Frontal cortex (tissue), 4 donors: ENCODE results near the gene CAMKMT. TPM values are rescaled to one million over a fixed set of nuclear protein-coding genes. Genes with fewer than 3 reads are reported as not detected.

Source experiments
- DNase-seq, 2 donors: peaks; one replicate each; pipeline ENCODE4 v3.0.0; 2012; ENCODE audit warnings: low spot score in 2 of 2
- FAIRE-seq: peaks from 2 replicates; lab custom pipeline; 2012; peaks lifted over from hg19 to GRCh38; lab: Jason Lieb, UNC
- total RNA-seq: library from RNA; depleted of rRNA; stranded (reverse); fragments of >200 nt; gene quantifications from one replicate; pipeline ENCODE4 v1.2.3, GENCODE V29; 2014
- donor health status: control.
- donor health status: control.
- donor health status: control.

The CAMKMT gene
- total RNA-seq, 1 donor from 2014 or later = 6.5 TPM

GRCh38 chr2:44671916-44672315 lies 310.2 kb downstream of the CAMKMT start:
- DNase-seq (no peak), FAIRE-seq (no peak)

- FAIRE-seq (no peak), DNase-seq (no peak)
These were observed 310.7 kb downstream of the CAMKMT start for GRCh38 chr2:44672431-44672830.

- FAIRE-seq = no peak
- no peak for DNase-seq
These were observed 312.9 kb downstream of the CAMKMT start for GRCh38 chr2:44674473-44675284.

- FAIRE-seq (no peak), DNase-seq (no peak)
These were observed 314.6 kb downstream of the CAMKMT start for GRCh38 chr2:44676379-44676778.

- FAIRE-seq (no peak), DNase-seq (no peak)
These were observed 317.8 kb downstream of the CAMKMT start for GRCh38 chr2:44679584-44679983.

- FAIRE-seq (no peak), DNase-seq (no peak)
These were observed 318.2 kb downstream of the CAMKMT start for GRCh38 chr2:44679990-44680389.

GRCh38 chr2:44680424-44680971 lies 318.8 kb downstream of the CAMKMT start:
- no peak for DNase-seq
- FAIRE-seq = no peak

- no peak for FAIRE-seq
- no peak for DNase-seq
These were observed 319.3 kb downstream of the CAMKMT start for GRCh38 chr2:44680983-44681531.

GRCh38 chr2:44682459-44682858 lies 320.7 kb downstream of the CAMKMT start:
- FAIRE-seq (no peak), DNase-seq (no peak)

GRCh38 chr2:44684559-44684958 lies 322.8 kb downstream of the CAMKMT start:
- no peak for FAIRE-seq
- DNase-seq = no peak

- FAIRE-seq = no peak
These were observed 324.8 kb downstream of the CAMKMT start for GRCh38 chr2:44686561-44686960.

GRCh38 chr2:44687686-44688455 lies 326.1 kb downstream of the CAMKMT start:
- DNase-seq (no peak), FAIRE-seq (no peak)

More at GRCh38 chr2:44686561-44686960, 324.8 kb downstream of the CAMKMT start:
- no peak for DNase-seq

- no peak for FAIRE-seq
These were observed 326.8 kb downstream of the CAMKMT start for GRCh38 chr2:44688456-44689124.

GRCh38 chr2:44689516-44689915 lies 327.8 kb downstream of the CAMKMT start:
- no peak for DNase-seq
- FAIRE-seq = no peak

More at GRCh38 chr2:44688456-44689124, 326.8 kb downstream of the CAMKMT start:
- DNase-seq = no peak

GRCh38 chr2:44691174-44691785 lies 329.5 kb downstream of the CAMKMT start:
- FAIRE-seq (no peak), DNase-seq (no peak)

GRCh38 chr2:44692821-44693220 lies 331.1 kb downstream of the CAMKMT start:
- DNase-seq (no peak), FAIRE-seq (no peak)

GRCh38 chr2:44700824-44701223 lies 339.1 kb downstream of the CAMKMT start:
- DNase-seq (no peak), FAIRE-seq (no peak)

GRCh38 chr2:44705356-44705755 lies 343.6 kb downstream of the CAMKMT start:
- FAIRE-seq (no peak), DNase-seq (no peak)

- DNase-seq = no peak
- FAIRE-seq = no peak
These were observed 344.2 kb downstream of the CAMKMT start for GRCh38 chr2:44705876-44706480.
